Heart left ventricle (tissue), 16 donors: ENCODE data around the gene ELF4. TPM values are rescaled to one million over a fixed set of nuclear protein-coding genes. Genes with fewer than 3 reads are reported as not detected.

Source experiments
- ATAC-seq, 4 donors: fragments of 200-7000 bp; cut with Tn5 transposase; one replicate each; pipeline ENCODE4 v1.9.1; 2020 to 2022; ENCODE audit warnings: moderate library complexity in 4 of 4, mild to moderate bottlenecking in 3 of 4, moderate number of reproducible peaks in 1 of 4
- DNase-seq, 5 donors: peaks; one replicate each; pipeline ENCODE4 v3.0.0-alpha.2; 2020
- H3K27ac ChIP-seq, 12 donors: fragments of 200-600 bp; sonication (generic) in 4 of 12; one replicate each; pipeline versions ENCODE4 v1.5.0 to v1.8.0; 2016 to 2022; ENCODE audit warnings: mild to moderate bottlenecking in 2 of 12
- H3K27me3 ChIP-seq, 9 donors: fragments of 200-600 bp; sonication (generic) in 2 of 9; one replicate each; pipeline versions ENCODE4 v1.5.1 to v1.8.0; 2016 to 2022; ENCODE audit warnings: mild to moderate bottlenecking in 3 of 9
- H3K36me3 ChIP-seq, 9 donors: fragments of 200-600 bp; sonication (generic) in 2 of 9; one replicate each; pipeline versions ENCODE4 v1.5.0 to v1.8.0; 2018 to 2022; ENCODE audit warnings: mild to moderate bottlenecking in 2 of 9
- H3K4me1 ChIP-seq, 12 donors: fragments of 200-600 bp; sonication (generic) in 4 of 12; one replicate each; pipeline versions ENCODE4 v1.5.0 to v1.8.0; 2016 to 2022; ENCODE audit warnings: mild to moderate bottlenecking in 3 of 12
- H3K4me3 ChIP-seq, 12 donors: fragments of 200-600 bp; sonication (generic) in 4 of 12; one replicate each; pipeline versions ENCODE4 v1.5.0 to v1.8.0; 2017 to 2022; ENCODE audit warnings: mild to moderate bottlenecking in 9 of 12, moderate library complexity in 4 of 12
- H3K9me3 ChIP-seq, 12 donors: fragments of 200-600 bp; sonication (generic) in 4 of 12; one replicate each; pipeline versions ENCODE4 v1.5.0 to v1.8.0; 2016 to 2022; ENCODE audit warnings: mild to moderate bottlenecking in 1 of 12
- CTCF ChIP-seq, 12 donors: fragments of 200-600 bp; sonication (generic) in 4 of 12; IDR thresholded peaks; one replicate each; pipeline versions ENCODE4 v1.5.0 to v1.8.0; 2018 to 2022; ENCODE audit warnings: antibody characterized with exemption in 12 of 12, mild to moderate bottlenecking in 5 of 12
- POLR2A ChIP-seq, 2 donors: fragments of 450-650 bp; IDR thresholded peaks; one replicate each; pipeline ENCODE4 v1.6.1; 2017; ENCODE audit warnings: antibody characterized with exemption in 2 of 2, mild to moderate bottlenecking in 2 of 2, moderate library complexity in 2 of 2
- WGBS, 4 donors: extraction: QIAGEN DNeasy Blood & Tissue Kit in 2 of 4; methylation state at CpG; one replicate each; pipeline versions ENCODE4 v1.1.5 to v1.1.7; 2013 to 2018; 5-methylcytosine and 5-hydroxymethylcytosine counted together
- intact Hi-C, 10 donors: fragments of 100-400 bp; cut with DNase I; formaldehyde crosslinking; loops; one replicate each; pipeline versions ENCODE4 v1.11.1 to v1.14.2; 2022
- polyA plus RNA-seq, 2 donors: library from polyadenylated mRNA; stranded (reverse); fragments of 200-250 nt; gene quantifications; one replicate each; pipeline ENCODE4 v1.2.3, GENCODE V29; 2013
- total RNA-seq, 9 donors: library from RNA; depleted of rRNA in 2 of 9; stranded (reverse); fragments of >200 nt in 2 of 9; fragmentation: NEBNext Ultra II Directional in 3 of 9; extraction: Animal tissue kit (Norgen Biotek cat#: 25700) in 3 of 9; gene quantifications; one replicate each; pipeline versions ENCODE4 v1.1.0 to v1.2.4, GENCODE V29; 2016 to 2023
- donor health status: ischemic (EF 13 %, LVEDD 7.1; RV severe dilation, severe dysfunction).
- donor health status: healthy with polysubstance abuse.
- donor health status: DM: no; HTN: yes; CAD: no.
- donor health status: DM: no; HTN: no; CAD: no.
- donor health status: ischemic (EF 25% LVEDD 6.9; RV normal size, moderate dysfunction).
- donor health status: ischemic (EF 25% LVEDD 5.7; RV mildly dilated, moderate dysfunction).
- donor health status: healthy.
- donor health status: DM: yes; HTN: yes; CAD: no.
- donor health status: ischemic (EF 35%, LVEDD 5.7; RV mildly dilated, moderate dysfunction).
- donor health status: nonischemic (EF 11% LVEDD 7.7; RV severe dilation, severe dysfunction).
- donor health status: DM: yes; HTN: yes; CAD: no.
- donor health status: PGD.
- donor health status: ischemic (EF 29% LVEDD 5.4; RV normal size, mild dysfunction).
- donor health status: nonischemic (EF 23%, LVEDD 6.1; RV moderate dilation, normal function).

Gene ELF4
- total and polyA plus RNA-seq, 11 donors: 1.3 to 13.7 (median 3.2) TPM

- intact Hi-C loops: no loop called here
- H3K36me3 ChIP-seq: no peaks in the 10 kb centered on the region
- 50 to 57% (median 55%) methylated on average over 8 to 9 of the region's 9 CpGs for WGBS, 4 donors
- H3K4me3 ChIP-seq: peak overlapping the region; percentile 39 to 87 (median 67)
- peak; percentile 24 to 70 (median 60) for ATAC-seq
- H3K4me1 ChIP-seq: peaks cover 0 to 33% (median 3%) of the 10 kb centered on the region in 12 donors
- H3K9me3 ChIP-seq: no peaks in the 10 kb centered on the region
- H3K27ac ChIP-seq: peak overlapping the region in 11 of 12 donors; percentile 78 to 93 (median 88)
- TF ChIP-seq POLR2A (IDR thresholded peaks at IDR 0.05): no peak
- TF ChIP-seq CTCF (IDR thresholded peaks at IDR 0.05): no peak
- H3K27me3 ChIP-seq: peaks cover 0 to 12% (median 0%) of the 10 kb centered on the region in 9 donors
- peak in 3 of 5 donors; percentile 19 to 54 (median 51) for DNase-seq
Observed at GRCh38 chrX:130108647-130109428, 1.5 kb downstream of the ELF4 start.

GRCh38 chrX:130106071-130106470 lies 4.2 kb downstream of the ELF4 start:
- WGBS, 4 donors: 45 to 64% (median 62%) methylated on average over 10 of the region's 10 CpGs
- Histone ChIP-seq H3K36me3 (no peaks in the 10 kb centered on the region), H3K27me3 (peaks cover 0 to 12% (median 0%) of the 10 kb centered on the region in 9 donors), H3K27ac (peak overlapping the region in 1 of 12 donors; percentile 46), H3K4me1 (peaks cover 0 to 37% (median 3%) of the 10 kb centered on the region in 12 donors), H3K9me3 (no peaks in the 10 kb centered on the region), H3K4me3 (no peak overlapping the region)
- DNase-seq (no peak), ATAC-seq (peak in 2 of 4 donors; percentile 17 to 43)
- TF ChIP-seq POLR2A (IDR thresholded peaks at IDR 0.05) (no peak), CTCF (IDR thresholded peaks at IDR 0.05) (no peak)
- intact Hi-C loops: no loop called here

GRCh38 chrX:130105244-130105643 lies 5.1 kb downstream of the ELF4 start:
- intact Hi-C loops: no loop called here
- Histone ChIP-seq H3K4me1 (peaks cover 0 to 45% (median 4%) of the 10 kb centered on the region in 12 donors), H3K9me3 (no peaks in the 10 kb centered on the region), H3K27ac (no peak overlapping the region), H3K27me3 (peaks cover 0 to 11% (median 0%) of the 10 kb centered on the region in 9 donors), H3K4me3 (no peak overlapping the region), H3K36me3 (no peaks in the 10 kb centered on the region)
- DNase-seq: peak in 1 of 5 donors; percentile 10
- no peak for ATAC-seq
- WGBS, 4 donors: 60 to 81% (median 74%) methylated on average over 3 of the region's 3 CpGs
- TF ChIP-seq CTCF (IDR thresholded peaks at IDR 0.05) (no peak), POLR2A (IDR thresholded peaks at IDR 0.05) (no peak)

GRCh38 chrX:130103605-130104004 lies 6.7 kb downstream of the ELF4 start:
- DNase-seq (peak in 1 of 5 donors; percentile 18), ATAC-seq (no peak)
- intact Hi-C loops: no loop called here
- Histone ChIP-seq H3K4me1 (peaks cover 0 to 56% (median 11%) of the 10 kb centered on the region in 12 donors), H3K9me3 (no peaks in the 10 kb centered on the region), H3K27ac (no peak overlapping the region), H3K36me3 (no peaks in the 10 kb centered on the region), H3K4me3 (no peak overlapping the region), H3K27me3 (peaks cover 0 to 4% (median 0%) of the 10 kb centered on the region in 9 donors)
- WGBS, 4 donors: 52 to 76% (median 68%) methylated on average over 3 of the region's 3 CpGs
- TF ChIP-seq POLR2A (IDR thresholded peaks at IDR 0.05): no peak
- no peak for TF ChIP-seq CTCF (IDR thresholded peaks at IDR 0.05)
